ENCODE data around the gene PPP1R16B. TPM values are rescaled to one million over a fixed set of nuclear protein-coding genes. Genes with fewer than 3 reads are reported as not detected.
A peak's percentile ranks its signal among the peaks of the same experiment; 100 is the strongest.

The PPP1R16B gene
- total and polyA plus RNA-seq, 10 of the 15 experiments (the other 5 are each of a cell fraction or from before 2014, with no cell fraction given): 13.4 to 90.2 (median 66.7) TPM

GRCh38 chr20:38809942-38810341, 4.4 kb downstream of the PPP1R16B start (continued):
- TF ChIP-seq EGR1 (IDR thresholded peaks at IDR 0.05; ENCODE audit: borderline replicate concordance in 1 of 2, low read depth in 2 of 2, low read length in 2 of 2) (no peak), CEBPB (IDR thresholded peaks at IDR 0.05; ENCODE audit: borderline replicate concordance in 1 of 2, low read depth in 2 of 2, low read length in 2 of 2) (no peak), MEF2A (IDR thresholded peaks at IDR 0.05; ENCODE audit: insufficient read depth, low read depth, low read length) (peak; percentile 86), STAT3 (IDR thresholded peaks at IDR 0.05; ENCODE audit: low read depth, low read length) (no peak), MLLT1 (IDR thresholded peaks at IDR 0.05) (no peak; the same call in 1 of the 2 replicates), CREM (IDR thresholded peaks at IDR 0.05; ENCODE audit: low read depth) (no peak; the same call in 1 of the 2 replicates), ZNF24 (IDR thresholded peaks at IDR 0.05) (no peak), RUNX3 (IDR thresholded peaks at IDR 0.05; ENCODE audit: low read length) (peak; percentile 71), YY1 (IDR thresholded peaks at IDR 0.05; ENCODE audit: low read depth, low read length) (0 out of 2 replicates have a peak, but pooled peaks have one; percentile 6), ZNF217 (IDR thresholded peaks at IDR 0.05) (no peak), FOS (IDR thresholded peaks at IDR 0.05; ENCODE audit: borderline replicate concordance, extremely low read depth, insufficient read length) (no peak), NR2F1 (conservative IDR thresholded peaks at IDR 0.05) (no peak), PAX8 (IDR thresholded peaks at IDR 0.05) (no peak), MYC (IDR thresholded peaks at IDR 0.05; ENCODE audit: insufficient read depth, insufficient read length, insufficient replicate concordance, low read length, severe bottlenecking) (no peak), HDAC2 (IDR thresholded peaks at IDR 0.05) (no peak), STAT1 (conservative IDR thresholded peaks at IDR 0.05) (no peak), GABPA (IDR thresholded peaks at IDR 0.05; ENCODE audit: low read depth) (no peak), IRF4 (IDR thresholded peaks at IDR 0.05; ENCODE audit: low read depth, low read length) (no peak), GATAD2B (conservative IDR thresholded peaks at IDR 0.05; ENCODE audit: low read depth) (no peak), TCF3 (IDR thresholded peaks at IDR 0.05; ENCODE audit: borderline replicate concordance, insufficient read depth, low read depth, low read length) (peak; percentile 89; the same call in 1 of the 2 replicates), SPI1 (IDR thresholded peaks at IDR 0.05; ENCODE audit: borderline replicate concordance, insufficient read depth, low read depth, low read length) (no peak), WRNIP1 (IDR thresholded peaks at IDR 0.05; ENCODE audit: borderline replicate concordance, low read depth, low read length) (no peak), ZNF592 (IDR thresholded peaks at IDR 0.05) (no peak), MTA2 (IDR thresholded peaks at IDR 0.05; ENCODE audit: low read depth) (no peak), FOXM1 (IDR thresholded peaks at IDR 0.05; ENCODE audit: low read depth, low read length) (peak; percentile 77; the same call in 1 of the 2 replicates)

Data from GM12878 (cell line).